Tibial nerve (tissue), 4 donors: ENCODE measurements around the gene RBMS3.

ENCODE experiments used
- EP300 ChIP-seq, 2 donors: sonication (generic); formaldehyde crosslinking; IDR thresholded peaks; one replicate each; pipeline ENCODE4 v1.6.1; 2017; ENCODE audit warnings: antibody characterized with exemption in 2 of 2, mild to moderate bottlenecking in 1 of 2
- TF ChIP-seq, protein P1 (sequence below), 5 experiments: fragments of 200-600 bp in 3 of 5; fragments of 450-650 bp in 2 of 5; sonication (generic) in 3 of 5; IDR thresholded peaks; one replicate each; pipeline ENCODE4 v1.5.1; 2016 to 2019; ENCODE audit warnings: antibody characterized with exemption in 5 of 5, mild to moderate bottlenecking in 3 of 5, moderate library complexity in 2 of 5

DNA sequence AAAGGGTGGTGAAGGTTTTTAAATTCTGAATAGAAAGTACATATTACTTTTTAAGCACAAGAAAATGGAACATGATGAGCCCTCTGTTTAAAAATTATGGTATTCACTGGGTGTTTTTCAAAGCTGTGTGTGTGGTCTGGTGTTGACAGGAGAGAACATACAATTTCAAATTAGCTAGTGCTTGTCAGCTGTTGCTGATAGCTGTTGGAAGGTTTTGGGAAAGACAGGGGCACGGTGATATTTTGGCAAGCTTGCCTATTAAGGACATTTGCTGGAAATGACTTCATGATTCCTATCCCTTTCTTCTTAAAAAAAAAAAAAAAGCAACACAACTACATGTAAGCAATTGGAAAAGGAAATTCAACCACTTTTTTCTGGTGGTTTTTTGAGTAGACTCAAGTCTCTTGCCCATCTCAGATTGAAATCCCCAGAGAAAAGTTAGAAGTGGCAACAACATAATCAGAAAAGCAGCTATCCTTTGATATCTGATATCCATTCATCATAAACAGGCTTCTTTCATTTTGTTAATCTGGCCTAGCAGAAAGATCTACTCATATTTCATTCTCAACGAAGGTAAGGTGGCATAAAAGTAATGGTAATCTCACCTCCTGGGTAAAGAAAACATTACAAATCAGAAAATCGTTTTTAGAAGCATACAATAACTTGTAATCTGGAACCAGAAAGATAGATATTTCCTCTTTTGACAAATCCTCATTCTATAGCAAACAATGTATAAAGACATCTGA, 130.0 kb downstream of the RBMS3 start:
- TF ChIP-seq EP300 (IDR thresholded peaks at IDR 0.05): peak in 1 of 2 donors; percentile 53
- TF ChIP-seq, protein P1, sequence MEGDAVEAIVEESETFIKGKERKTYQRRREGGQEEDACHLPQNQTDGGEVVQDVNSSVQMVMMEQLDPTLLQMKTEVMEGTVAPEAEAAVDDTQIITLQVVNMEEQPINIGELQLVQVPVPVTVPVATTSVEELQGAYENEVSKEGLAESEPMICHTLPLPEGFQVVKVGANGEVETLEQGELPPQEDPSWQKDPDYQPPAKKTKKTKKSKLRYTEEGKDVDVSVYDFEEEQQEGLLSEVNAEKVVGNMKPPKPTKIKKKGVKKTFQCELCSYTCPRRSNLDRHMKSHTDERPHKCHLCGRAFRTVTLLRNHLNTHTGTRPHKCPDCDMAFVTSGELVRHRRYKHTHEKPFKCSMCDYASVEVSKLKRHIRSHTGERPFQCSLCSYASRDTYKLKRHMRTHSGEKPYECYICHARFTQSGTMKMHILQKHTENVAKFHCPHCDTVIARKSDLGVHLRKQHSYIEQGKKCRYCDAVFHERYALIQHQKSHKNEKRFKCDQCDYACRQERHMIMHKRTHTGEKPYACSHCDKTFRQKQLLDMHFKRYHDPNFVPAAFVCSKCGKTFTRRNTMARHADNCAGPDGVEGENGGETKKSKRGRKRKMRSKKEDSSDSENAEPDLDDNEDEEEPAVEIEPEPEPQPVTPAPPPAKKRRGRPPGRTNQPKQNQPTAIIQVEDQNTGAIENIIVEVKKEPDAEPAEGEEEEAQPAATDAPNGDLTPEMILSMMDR (IDR thresholded peaks at IDR 0.05): no peak
